Measurements from ENCODE around the gene LEFTY2.

GRCh38 chr1:225914391-225914790 lies 26.6 kb downstream of the LEFTY2 start:
- no peak for TF ChIP-seq ZNF707 (tag by site-specific recombination; IDR thresholded peaks at IDR 0.05)
- TF ChIP-seq CTCF (tag by site-specific recombination; IDR thresholded peaks at IDR 0.05), result no peak
- TF ChIP-seq ZNF18 (tag by site-specific recombination; IDR thresholded peaks at IDR 0.05), result no peak
- TF ChIP-seq ZNF426 (tag by site-specific recombination; IDR thresholded peaks at IDR 0.05), result no peak
- no peak for TF ChIP-seq SCRT1 (tag by site-specific recombination; IDR thresholded peaks at IDR 0.05; ENCODE audit: borderline replicate concordance)
- TF ChIP-seq ZNF398 (tag by site-specific recombination; IDR thresholded peaks at IDR 0.05), result no peak
- no peak for TF ChIP-seq ZNF558 (tag by site-specific recombination; IDR thresholded peaks at IDR 0.05)
- TF ChIP-seq ZNF292 (tag by site-specific recombination; IDR thresholded peaks at IDR 0.05; ENCODE audit: borderline replicate concordance, low read depth), result no peak
- no peak for TF ChIP-seq ZBTB1 (tag by site-specific recombination; IDR thresholded peaks at IDR 0.05)
- TF ChIP-seq WT1 (tag by site-specific recombination; IDR thresholded peaks at IDR 0.05), result no peak
- no peak for TF ChIP-seq ZBTB6 (tag by site-specific recombination; IDR thresholded peaks at IDR 0.05)
- TF ChIP-seq ZSCAN5A (tag by site-specific recombination; IDR thresholded peaks at IDR 0.05), result no peak
- TF ChIP-seq ZSCAN23 (tag by site-specific recombination; IDR thresholded peaks at IDR 0.05), result no peak

All from HEK293 (cell line).